Mesenteric fat pad (tissue), 1 donor: ENCODE data around the gene SNX10. TPM values are rescaled to one million over a fixed set of nuclear protein-coding genes. Genes with fewer than 3 reads are reported as not detected.

ENCODE experiments used
- DNase-seq: peaks from one replicate; pipeline ENCODE4 v3.0.0-alpha.2; 2020; ENCODE audit warnings: low spot score
- total RNA-seq: library from RNA; stranded (reverse); fragmentation: NEBNext Ultra II Directional; extraction: Animal tissue kit (Norgen Biotek cat#: 25700); gene quantifications from one replicate; pipeline ENCODE4 v1.2.1, GENCODE V29; 2021
- donor health status: DM: yes; HTN: yes; CAD: no.

The SNX10 gene
- total RNA-seq, 1 donor from 2014 or later = 52.8 TPM

- DNase-seq = no peak
These were observed 3.9 kb downstream of the SNX10 start for GRCh38 chr7:26295586-26295985.

- no peak for DNase-seq
These were observed 6.9 kb downstream of the SNX10 start for GRCh38 chr7:26298472-26299058.

- no peak for DNase-seq
These were observed 13.6 kb downstream of the SNX10 start for GRCh38 chr7:26305090-26305868.

GRCh38 chr7:26305869-26306665, 14.4 kb downstream of the SNX10 start:
- DNase-seq = no peak

- DNase-seq = no peak
These were observed 15.1 kb downstream of the SNX10 start for GRCh38 chr7:26306790-26307189.

GRCh38 chr7:26307226-26307625, 15.6 kb downstream of the SNX10 start:
- DNase-seq = no peak

- no peak for DNase-seq
These were observed 16.1 kb downstream of the SNX10 start for GRCh38 chr7:26307791-26308190.

GRCh38 chr7:26308551-26308950, 16.9 kb downstream of the SNX10 start:
- DNase-seq = no peak

GRCh38 chr7:26309089-26309488, 17.4 kb downstream of the SNX10 start:
- no peak for DNase-seq

GRCh38 chr7:26311798-26312197, 20.1 kb downstream of the SNX10 start:
- no peak for DNase-seq

- DNase-seq = no peak
These were observed 25.5 kb downstream of the SNX10 start for GRCh38 chr7:26317211-26317610.

- no peak for DNase-seq
These were observed 27.3 kb downstream of the SNX10 start for GRCh38 chr7:26318921-26319320.

- DNase-seq = no peak
These were observed 28.0 kb downstream of the SNX10 start for GRCh38 chr7:26319636-26320035.

- no peak for DNase-seq
These were observed 29.2 kb downstream of the SNX10 start for GRCh38 chr7:26320878-26321277.

- DNase-seq = no peak
These were observed 29.8 kb downstream of the SNX10 start for GRCh38 chr7:26321435-26321834.

GRCh38 chr7:26326211-26326610, 34.5 kb downstream of the SNX10 start:
- no peak for DNase-seq

- DNase-seq = no peak
These were observed 37.1 kb downstream of the SNX10 start for GRCh38 chr7:26328498-26329390.

- DNase-seq = no peak
These were observed 38.0 kb downstream of the SNX10 start for GRCh38 chr7:26329520-26330255.

- no peak for DNase-seq
These were observed 39.5 kb downstream of the SNX10 start for GRCh38 chr7:26331113-26331512.

GRCh38 chr7:26331789-26332188, 40.1 kb downstream of the SNX10 start:
- DNase-seq = no peak
